Activated CD4-positive, CD25-positive, alpha-beta regulatory T cell treated with anti-CD3 and anti-CD28 coated beads, Interleukin-2, amount 50 U/mL, for 72 hours (primary cell): ENCODE data around the gene TMEM238.

Source experiments
- DNase-seq: peaks from one replicate; pipeline ENCODE4 v3.0.0; 2021

TMEM238 gene

GRCh38 chr19:55400281-55401087 lies 16.4 kb upstream of the TMEM238 start:
- no peak for DNase-seq

GRCh38 chr19:55398200-55398925 lies 14.3 kb upstream of the TMEM238 start:
- no peak for DNase-seq

GRCh38 chr19:55392820-55393761 lies 9.0 kb upstream of the TMEM238 start:
- DNase-seq = no peak

GRCh38 chr19:55391702-55392615 lies 7.9 kb upstream of the TMEM238 start:
- no peak for DNase-seq

GRCh38 chr19:55391191-55391670 lies 7.1 kb upstream of the TMEM238 start:
- no peak for DNase-seq

- DNase-seq = no peak
Observed at GRCh38 chr19:55390461-55390880, 6.4 kb upstream of the TMEM238 start.

- DNase-seq = no peak
Observed at GRCh38 chr19:55389386-55390317, 5.6 kb upstream of the TMEM238 start.

GRCh38 chr19:55387736-55388497 lies 3.8 kb upstream of the TMEM238 start:
- DNase-seq = no peak

GRCh38 chr19:55386493-55386971 lies 2.4 kb upstream of the TMEM238 start:
- DNase-seq = no peak

GRCh38 chr19:55385724-55386492 lies 1.8 kb upstream of the TMEM238 start, which contains the start of gene RPL28:
Gene RPL28, plus strand, starts transcription at chr19:55385932. Its CDS starts 426 bp downstream, at chr19:55386358.
- peak; percentile 98 for DNase-seq

- DNase-seq = peak; percentile 96
Observed at GRCh38 chr19:55384920-55385723, 1.0 kb upstream of the TMEM238 start.

GRCh38 chr19:55383279-55384130 lies 587 bp downstream of the TMEM238 start:
- DNase-seq = no peak

- no peak for DNase-seq
Observed at GRCh38 chr19:55382522-55383054, 1.5 kb downstream of the TMEM238 start.

- DNase-seq = no peak
Observed at GRCh38 chr19:55382013-55382412, 2.1 kb downstream of the TMEM238 start.

GRCh38 chr19:55379174-55379573 lies 4.9 kb downstream of the TMEM238 start:
- DNase-seq = no peak

GRCh38 chr19:55377356-55378131 lies 6.5 kb downstream of the TMEM238 start:
- no peak for DNase-seq
